A549 (cell line): ENCODE data around the gene TJP3. TPM values are rescaled to one million over a fixed set of nuclear protein-coding genes. Genes with fewer than 3 reads are reported as not detected.

ENCODE experiments used
- ATAC-seq, 2 experiments: fragments of 200-7000 bp in 1 of 2; fragments of >200 bp in 1 of 2; cut with Nextera tagmentation in 1 of 2; cut with Tn5 transposase in 1 of 2; 3 replicates each; pipeline versions ENCODE4 v1.8.0 to v1.9.1; 2018 to 2020; ENCODE audit warnings: mild to moderate bottlenecking in 1 of 2, moderate library complexity in 1 of 2
- CTCF ChIA-PET: fragments of 300-600 bp; sonication (Branson Sonifier 250); formaldehyde crosslinking; extraction: SDS; loops from one replicate; lab custom pipeline; 2021; ENCODE audit warnings: antibody characterized with exemption, inconsistent platforms; lab: Yijun Ruan, JAX
- POLR2A ChIA-PET: fragments of 350-600 bp; formaldehyde crosslinking; extraction: SDS; loops from one replicate; lab custom pipeline; 2021; ENCODE audit warnings: antibody characterized with exemption, inconsistent platforms; lab: Yijun Ruan, JAX
- DNase-seq, 2 experiments: peaks; one replicate each; pipeline versions ENCODE4 v3.0.0 to v3.0.0-alpha.2; 2011 to 2016; ENCODE audit warnings: low read depth in 1 of 2, low spot score in 1 of 2
- FAIRE-seq: peaks from 2 replicates; lab custom pipeline; 2011; peaks lifted over from hg19 to GRCh38; lab: Jason Lieb, UNC
- H3K27ac ChIP-seq, 2 experiments: fragments of >200 bp; sonication (Bioruptor Twin); formaldehyde crosslinking; 3 replicates each; pipeline ENCODE4 v1.5.1; 2016 to 2017
- H3K4me1 ChIP-seq: fragments of >200 bp; sonication (Bioruptor Twin); formaldehyde crosslinking; 3 replicates; pipeline ENCODE4 v1.6.1; 2016
- H3K4me2 ChIP-seq: fragments of >200 bp; sonication (Bioruptor Twin); formaldehyde crosslinking; 3 replicates; pipeline ENCODE4 v1.6.1; 2016
- H3K4me3 ChIP-seq: fragments of >200 bp; sonication (Bioruptor Twin); formaldehyde crosslinking; 3 replicates; pipeline ENCODE4 v1.5.1; 2016
- H3K9me3 ChIP-seq: fragments of >200 bp; sonication (Bioruptor Twin); formaldehyde crosslinking; 3 replicates; pipeline ENCODE4 v1.6.1; 2016
- BHLHE40 ChIP-seq: IDR thresholded peaks from 2 replicates; pipeline ENCODE4 v1.6.1; 2012; ENCODE audit warnings: low read depth, low read length, inconsistent platforms
- CBX8 ChIP-seq: fragments of 200-600 bp; sonication (generic); IDR thresholded peaks from 2 replicates; pipeline ENCODE4 v1.6.1; 2016
- EHF ChIP-seq: fragments of 250-450 bp; sonication (Bioruptor Pico); IDR thresholded peaks from 2 replicates; pipeline ENCODE4 v1.5.0; 2020; ENCODE audit warnings: mild to moderate bottlenecking
- HDAC2 ChIP-seq: fragments of 200-600 bp; sonication (generic); IDR thresholded peaks from 2 replicates; pipeline ENCODE4 v1.6.1; 2016
- HOXA7 ChIP-seq: fragments of 250-450 bp; sonication (Bioruptor Pico); IDR thresholded peaks from 2 replicates; pipeline ENCODE4 v1.5.0; 2020; ENCODE audit warnings: mild to moderate bottlenecking, moderate library complexity
- KDM1A ChIP-seq: fragments of 200-600 bp; sonication (generic); IDR thresholded peaks from 2 replicates; pipeline ENCODE4 v1.6.1; 2016; ENCODE audit warnings: low read depth, mild to moderate bottlenecking
- KDM5A ChIP-seq: fragments of 200-600 bp; sonication (generic); IDR thresholded peaks from 2 replicates; pipeline ENCODE4 v1.6.1; 2016; ENCODE audit warnings: antibody characterized with exemption, mild to moderate bottlenecking
- MAFK ChIP-seq: fragments of 450-650 bp; IDR thresholded peaks from 2 replicates; pipeline ENCODE4 v1.6.1; 2014; ENCODE audit not compliant: partially characterized antibody
- NFE2L2 ChIP-seq: fragments of 150-350 bp; conservative IDR thresholded peaks from 2 replicates; pipeline ENCODE4 v1.6.1; 2014; ENCODE audit warnings: low read length
- NR3C1 ChIP-seq: fragments of >200 bp; sonication (Bioruptor Twin); formaldehyde crosslinking; IDR thresholded peaks from 3 replicates; pipeline ENCODE4 v1.6.1; 2017
- POLR2AphosphoS2 ChIP-seq: conservative IDR thresholded peaks from 2 replicates; pipeline ENCODE4 v1.6.1; 2012; ENCODE audit warnings: low read length, improper control_type of control experiment, inconsistent platforms
- RAD21 ChIP-seq, 2 experiments: fragments of >200 bp in 1 of 2; sonication (Bioruptor Twin) in 1 of 2; formaldehyde crosslinking in 1 of 2; IDR thresholded peaks in 1 of 2; conservative IDR thresholded peaks in 1 of 2; 2 replicates in 1 of 2; 3 replicates in 1 of 2; pipeline ENCODE4 v1.6.1; 2012 to 2018; ENCODE audit warnings: inconsistent platforms in 1 of 2
- RCOR1 ChIP-seq: fragments of 150-350 bp; IDR thresholded peaks from 2 replicates; pipeline ENCODE4 v1.6.1; 2014; ENCODE audit warnings: antibody characterized with exemption, low read length, low read depth
- SREBF2 ChIP-seq: fragments of 450-650 bp; IDR thresholded peaks from 2 replicates; pipeline ENCODE4 v1.6.1; 2014; ENCODE audit warnings: mild to moderate bottlenecking, moderate library complexity
- TFCP2L1 ChIP-seq: fragments of 250-450 bp; sonication (Bioruptor Pico); IDR thresholded peaks from 2 replicates; pipeline ENCODE4 v1.5.0; 2021; ENCODE audit warnings: mild to moderate bottlenecking
- ZFP36 ChIP-seq: fragments of 450-650 bp; IDR thresholded peaks from 2 replicates; pipeline ENCODE4 v1.6.1; 2014; ENCODE audit warnings: borderline replicate concordance; ENCODE audit not compliant: partially characterized antibody
- ZSCAN20 ChIP-seq: fragments of 250-450 bp; sonication (Bioruptor Pico); IDR thresholded peaks from 2 replicates; pipeline ENCODE4 v1.8.0; 2022; ENCODE audit warnings: mild to moderate bottlenecking, moderate library complexity
- WGBS: methylation state at CpG from one replicate; pipeline ENCODE4 v1.1.6; 2017; ENCODE audit errors: missing lambda C conversion rate; 5-methylcytosine and 5-hydroxymethylcytosine counted together
- polyA minus RNA-seq: library from RNA; depleted of rRNA, polyadenylated mRNA; stranded (reverse); fragments of >200 nt; gene quantifications from 2 replicates; pipeline ENCODE4 v1.2.3, GENCODE V29; 2011; rRNA and poly(A)+ RNA removed
- polyA plus RNA-seq, 4 experiments: library from polyadenylated mRNA; depleted of rRNA in 3 of 4; stranded (reverse); fragments of >200 nt; fragmentation: RNase III in 1 of 4; extraction: RNeasy Plus Mini Kit Qiagen cat#74134 plus additional on column Dnase treatment in 1 of 4; gene quantifications; 2 replicates in 3 of 4; 3 replicates in 1 of 4; pipeline ENCODE4 v1.2.3, GENCODE V29; 2011 to 2017
- TF ChIP-seq, protein P1 (sequence below): fragments of 150-350 bp; IDR thresholded peaks from 2 replicates; pipeline ENCODE4 v1.6.1; 2014; ENCODE audit warnings: low read depth, mild to moderate bottlenecking, low read length
- TF ChIP-seq, protein P2 (sequence below): IDR thresholded peaks from 2 replicates; pipeline ENCODE4 v1.6.1; 2012
- TF ChIP-seq, protein P3 (sequence below): IDR thresholded peaks from 2 replicates; pipeline ENCODE4 v1.6.1; 2012
- TF ChIP-seq, protein P4 (sequence below): fragments of 250-450 bp; sonication (Bioruptor Pico); IDR thresholded peaks from 2 replicates; pipeline ENCODE4 v1.5.0; 2021; ENCODE audit warnings: mild to moderate bottlenecking, moderate library complexity, borderline replicate concordance
- TF ChIP-seq, protein P5 (sequence below): fragments of 250-450 bp; sonication (Bioruptor Pico); IDR thresholded peaks from 2 replicates; pipeline ENCODE4 v1.5.0; 2020; ENCODE audit warnings: low read depth, mild to moderate bottlenecking, moderate library complexity
- TF ChIP-seq, protein P6 (sequence below): fragments of >200 bp; sonication (Bioruptor Twin); formaldehyde crosslinking; IDR thresholded peaks from 3 replicates; pipeline ENCODE4 v1.6.1; 2016

Gene TJP3, protein sequence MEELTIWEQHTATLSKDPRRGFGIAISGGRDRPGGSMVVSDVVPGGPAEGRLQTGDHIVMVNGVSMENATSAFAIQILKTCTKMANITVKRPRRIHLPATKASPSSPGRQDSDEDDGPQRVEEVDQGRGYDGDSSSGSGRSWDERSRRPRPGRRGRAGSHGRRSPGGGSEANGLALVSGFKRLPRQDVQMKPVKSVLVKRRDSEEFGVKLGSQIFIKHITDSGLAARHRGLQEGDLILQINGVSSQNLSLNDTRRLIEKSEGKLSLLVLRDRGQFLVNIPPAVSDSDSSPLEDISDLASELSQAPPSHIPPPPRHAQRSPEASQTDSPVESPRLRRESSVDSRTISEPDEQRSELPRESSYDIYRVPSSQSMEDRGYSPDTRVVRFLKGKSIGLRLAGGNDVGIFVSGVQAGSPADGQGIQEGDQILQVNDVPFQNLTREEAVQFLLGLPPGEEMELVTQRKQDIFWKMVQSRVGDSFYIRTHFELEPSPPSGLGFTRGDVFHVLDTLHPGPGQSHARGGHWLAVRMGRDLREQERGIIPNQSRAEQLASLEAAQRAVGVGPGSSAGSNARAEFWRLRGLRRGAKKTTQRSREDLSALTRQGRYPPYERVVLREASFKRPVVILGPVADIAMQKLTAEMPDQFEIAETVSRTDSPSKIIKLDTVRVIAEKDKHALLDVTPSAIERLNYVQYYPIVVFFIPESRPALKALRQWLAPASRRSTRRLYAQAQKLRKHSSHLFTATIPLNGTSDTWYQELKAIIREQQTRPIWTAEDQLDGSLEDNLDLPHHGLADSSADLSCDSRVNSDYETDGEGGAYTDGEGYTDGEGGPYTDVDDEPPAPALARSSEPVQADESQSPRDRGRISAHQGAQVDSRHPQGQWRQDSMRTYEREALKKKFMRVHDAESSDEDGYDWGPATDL
- polyA plus RNA-seq (2011; rRNA removed) (2.3 and 4.0 TPM in 2 replicates), polyA plus RNA-seq (2017; fragmentation: RNase III; extraction: RNeasy Plus Mini Kit Qiagen cat#74134 plus additional on column Dnase treatment) (1.4 to 1.8 TPM (median 1.5 TPM) in 3 replicates), polyA minus RNA-seq (2.1 and 3.7 TPM in 2 replicates)
- polyA plus RNA-seq (2012; cell fraction: cytosol; rRNA removed), result 0.90 and 1.1 TPM in 2 replicates
- polyA plus RNA-seq (2012; cell fraction: nucleus; rRNA removed), result 0.89 and 2.1 TPM in 2 replicates

DNA sequence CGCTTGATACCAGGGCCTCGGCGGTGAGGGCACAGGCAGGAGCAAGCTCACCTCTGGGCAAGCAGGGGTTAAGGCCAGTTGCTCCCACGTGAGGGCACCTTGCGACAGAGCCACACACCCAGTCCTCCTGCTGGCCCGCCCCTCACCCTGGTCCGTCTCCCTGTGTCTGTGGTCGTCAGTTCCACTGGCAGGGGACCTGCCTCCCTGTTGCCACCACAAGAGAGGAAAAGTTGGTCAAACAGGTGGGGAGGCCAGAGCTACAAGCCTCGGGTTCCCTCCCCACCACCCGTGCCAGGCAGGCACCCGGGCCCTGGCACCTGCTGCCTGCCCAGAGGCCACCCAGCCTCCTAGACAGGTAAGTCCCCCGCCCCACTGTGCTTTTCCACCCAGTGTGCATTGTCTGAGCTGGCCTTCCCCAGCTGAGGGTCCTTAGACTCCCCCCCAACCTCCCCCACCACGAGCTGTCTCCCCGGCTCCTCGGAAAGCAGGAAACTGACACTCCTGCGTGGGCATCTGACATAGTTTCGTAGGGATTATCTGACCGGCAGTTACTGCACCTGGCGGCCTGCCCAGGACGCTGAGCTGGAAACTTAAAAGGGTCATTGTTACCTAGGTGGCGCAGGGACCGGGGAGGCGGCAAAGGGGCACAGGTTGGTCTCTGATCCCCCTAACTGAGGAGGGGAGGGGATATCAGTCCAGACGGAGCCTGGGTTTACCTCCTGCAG lies at the start of gene TJP3:
TSS of gene TJP3 (plus strand) at position 178 of the 725 bp plus-strand sequence. CDS start 20,049 bp downstream, outside the sequence.
- Histone ChIP-seq H3K4me2 (peak within 1 kb of the TSS; percentile 91), H3K4me1 (peaks cover 47% of the 10 kb centered on the region), H3K27ac (peak within 1 kb of the TSS; percentile 76 to 83), H3K9me3 (no peaks in the 10 kb centered on the region), H3K4me3 (peak within 1 kb of the TSS; percentile 38)
- 40% methylated on average over 6 of the region's 24 CpGs for WGBS
- DNase-seq (no peak), FAIRE-seq (no peak), ATAC-seq (peak; percentile 14 to 31; a peak in 3 of 6 replicates)
- POLR2A ChIA-PET, result no interaction called here
- CTCF ChIA-PET, result interaction anchor here (0.6 to 7.3 kb wide), 7 partner anchors 9 to 161 kb away, joined by 3 to 57 read pairs (median 3); partner anchors contain the start of gene PIP5K1C
- TF ChIP-seq RCOR1 (no peak), SREBF2 (no peak), ZFP36 (no peak), MAFK (no peak), TFCP2L1 (CRISPR knock-in tag) (no peak)
- TF ChIP-seq, protein P1, sequence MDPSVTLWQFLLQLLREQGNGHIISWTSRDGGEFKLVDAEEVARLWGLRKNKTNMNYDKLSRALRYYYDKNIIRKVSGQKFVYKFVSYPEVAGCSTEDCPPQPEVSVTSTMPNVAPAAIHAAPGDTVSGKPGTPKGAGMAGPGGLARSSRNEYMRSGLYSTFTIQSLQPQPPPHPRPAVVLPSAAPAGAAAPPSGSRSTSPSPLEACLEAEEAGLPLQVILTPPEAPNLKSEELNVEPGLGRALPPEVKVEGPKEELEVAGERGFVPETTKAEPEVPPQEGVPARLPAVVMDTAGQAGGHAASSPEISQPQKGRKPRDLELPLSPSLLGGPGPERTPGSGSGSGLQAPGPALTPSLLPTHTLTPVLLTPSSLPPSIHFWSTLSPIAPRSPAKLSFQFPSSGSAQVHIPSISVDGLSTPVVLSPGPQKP, result no peak
- TF ChIP-seq, protein P2, sequence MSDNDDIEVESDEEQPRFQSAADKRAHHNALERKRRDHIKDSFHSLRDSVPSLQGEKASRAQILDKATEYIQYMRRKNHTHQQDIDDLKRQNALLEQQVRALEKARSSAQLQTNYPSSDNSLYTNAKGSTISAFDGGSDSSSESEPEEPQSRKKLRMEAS, result no peak
- TF ChIP-seq, all 56 proteins: peak for 0

DNA sequence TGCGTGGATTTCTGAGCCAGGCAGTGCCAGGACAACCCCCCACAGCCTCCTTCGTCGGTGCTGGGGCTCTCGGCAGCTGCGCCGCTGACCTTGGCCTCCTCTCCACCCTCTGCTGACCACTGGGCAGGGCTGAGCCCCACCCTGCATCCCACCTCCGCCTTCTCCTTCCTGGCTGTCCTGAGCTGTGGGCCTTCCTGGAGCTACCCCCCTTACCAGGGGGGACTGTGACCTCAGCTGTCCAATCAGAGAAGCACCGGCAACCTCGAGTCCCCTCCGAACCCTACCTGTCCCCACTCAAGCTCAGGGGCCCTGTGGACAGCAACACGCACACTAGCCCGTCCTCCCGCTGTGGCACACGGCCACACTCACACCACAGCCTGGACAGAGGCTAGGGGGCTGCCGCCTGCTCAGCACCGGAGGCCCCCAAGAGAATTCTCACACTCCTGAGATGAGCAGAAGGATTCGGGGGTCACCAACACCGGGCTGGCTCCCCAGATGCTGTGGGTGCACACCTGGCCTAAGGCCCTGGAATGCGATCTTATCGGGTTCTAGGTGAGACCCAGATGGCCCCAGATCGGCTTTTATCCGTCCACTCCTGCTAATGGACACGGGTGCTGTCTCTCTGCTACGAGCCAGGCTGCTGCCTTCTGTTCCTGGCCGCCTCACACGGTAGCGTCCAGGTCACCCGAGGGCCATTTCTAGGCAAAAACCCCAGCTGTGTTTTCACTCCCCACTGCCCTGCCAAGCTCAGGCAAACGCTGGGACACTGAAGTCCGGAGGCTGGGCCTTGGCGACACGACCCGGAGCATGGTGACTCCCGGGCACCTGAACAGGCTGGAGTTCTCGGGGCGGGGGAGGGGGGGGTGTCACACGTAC lies 49.1 kb upstream of the TJP3 start:
- H3K27ac ChIP-seq, result no peak overlapping the region
- CTCF ChIA-PET, result interaction anchor here (0.6 to 1.4 kb wide), 3 partner anchors 41 to 176 kb away, joined by 3 to 5 read pairs (median 3); partner anchors contain the start of gene PIP5K1C
- TF ChIP-seq, protein P3, sequence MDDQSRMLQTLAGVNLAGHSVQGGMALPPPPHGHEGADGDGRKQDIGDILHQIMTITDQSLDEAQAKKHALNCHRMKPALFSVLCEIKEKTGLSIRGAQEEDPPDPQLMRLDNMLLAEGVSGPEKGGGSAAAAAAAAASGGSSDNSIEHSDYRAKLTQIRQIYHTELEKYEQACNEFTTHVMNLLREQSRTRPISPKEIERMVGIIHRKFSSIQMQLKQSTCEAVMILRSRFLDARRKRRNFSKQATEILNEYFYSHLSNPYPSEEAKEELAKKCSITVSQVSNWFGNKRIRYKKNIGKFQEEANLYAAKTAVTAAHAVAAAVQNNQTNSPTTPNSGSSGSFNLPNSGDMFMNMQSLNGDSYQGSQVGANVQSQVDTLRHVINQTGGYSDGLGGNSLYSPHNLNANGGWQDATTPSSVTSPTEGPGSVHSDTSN, result no peak
- TF ChIP-seq, protein P4, sequence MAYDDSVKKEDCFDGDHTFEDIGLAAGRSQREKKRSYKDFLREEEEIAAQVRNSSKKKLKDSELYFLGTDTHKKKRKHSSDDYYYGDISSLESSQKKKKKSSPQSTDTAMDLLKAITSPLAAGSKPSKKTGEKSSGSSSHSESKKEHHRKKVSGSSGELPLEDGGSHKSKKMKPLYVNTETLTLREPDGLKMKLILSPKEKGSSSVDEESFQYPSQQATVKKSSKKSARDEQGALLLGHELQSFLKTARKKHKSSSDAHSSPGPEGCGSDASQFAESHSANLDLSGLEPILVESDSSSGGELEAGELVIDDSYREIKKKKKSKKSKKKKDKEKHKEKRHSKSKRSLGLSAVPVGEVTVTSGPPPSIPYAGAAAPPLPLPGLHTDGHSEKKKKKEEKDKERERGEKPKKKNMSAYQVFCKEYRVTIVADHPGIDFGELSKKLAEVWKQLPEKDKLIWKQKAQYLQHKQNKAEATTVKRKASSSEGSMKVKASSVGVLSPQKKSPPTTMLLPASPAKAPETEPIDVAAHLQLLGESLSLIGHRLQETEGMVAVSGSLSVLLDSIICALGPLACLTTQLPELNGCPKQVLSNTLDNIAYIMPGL (CRISPR knock-in tag), result no peak
- TF ChIP-seq EHF (CRISPR knock-in tag) (no peak), NR3C1 (no peak), POLR2AphosphoS2 (no peak), RAD21 (conservative IDR thresholded peaks at IDR 0.05 in 1 of 2, IDR thresholded peaks at IDR 0.05 in 1 of 2) (no peak), BHLHE40 (no peak), HOXA7 (CRISPR knock-in tag) (no peak), CBX8 (no peak), NFE2L2 (no peak), HDAC2 (no peak), ZSCAN20 (CRISPR knock-in tag) (no peak), KDM5A (no peak), KDM1A (no peak)
- TF ChIP-seq, protein P5, sequence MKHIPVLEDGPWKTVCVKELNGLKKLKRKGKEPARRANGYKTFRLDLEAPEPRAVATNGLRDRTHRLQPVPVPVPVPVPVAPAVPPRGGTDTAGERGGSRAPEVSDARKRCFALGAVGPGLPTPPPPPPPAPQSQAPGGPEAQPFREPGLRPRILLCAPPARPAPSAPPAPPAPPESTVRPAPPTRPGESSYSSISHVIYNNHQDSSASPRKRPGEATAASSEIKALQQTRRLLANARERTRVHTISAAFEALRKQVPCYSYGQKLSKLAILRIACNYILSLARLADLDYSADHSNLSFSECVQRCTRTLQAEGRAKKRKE (CRISPR knock-in tag), result no peak
- TF ChIP-seq, protein P6, sequence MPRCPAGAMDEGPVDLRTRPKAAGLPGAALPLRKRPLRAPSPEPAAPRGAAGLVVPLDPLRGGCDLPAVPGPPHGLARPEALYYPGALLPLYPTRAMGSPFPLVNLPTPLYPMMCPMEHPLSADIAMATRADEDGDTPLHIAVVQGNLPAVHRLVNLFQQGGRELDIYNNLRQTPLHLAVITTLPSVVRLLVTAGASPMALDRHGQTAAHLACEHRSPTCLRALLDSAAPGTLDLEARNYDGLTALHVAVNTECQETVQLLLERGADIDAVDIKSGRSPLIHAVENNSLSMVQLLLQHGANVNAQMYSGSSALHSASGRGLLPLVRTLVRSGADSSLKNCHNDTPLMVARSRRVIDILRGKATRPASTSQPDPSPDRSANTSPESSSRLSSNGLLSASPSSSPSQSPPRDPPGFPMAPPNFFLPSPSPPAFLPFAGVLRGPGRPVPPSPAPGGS, result no peak
- no peaks in the 10 kb centered on the region for H3K4me1 ChIP-seq
- DNase-seq (no peak), ATAC-seq (no peak), FAIRE-seq (no peak)
- 86% methylated on average over 22 of the region's 37 CpGs for WGBS
- H3K9me3 ChIP-seq, result no peaks in the 10 kb centered on the region
- no peak overlapping the region for H3K4me3 ChIP-seq
- POLR2A ChIA-PET, result no interaction called here
- no peak overlapping the region for H3K4me2 ChIP-seq
